CD4-positive, alpha-beta T cell treated with Interleukin-17A for 1 hour (primary cell): ENCODE measurements around the gene ISOC2.
"Not testable (repeated sequence)": the region's sequence is repeated elsewhere in the genome, so short reads cannot be mapped to it uniquely, and the experiment has no call there.

Experiments used
- DNase-seq: peaks from one replicate; pipeline ENCODE4 v3.0.0-alpha.2; 2020

ISOC2 gene

GRCh38 chr19:55437410-55437809 is 24.0 kb downstream of the ISOC2 start:
- no peak for DNase-seq

- DNase-seq, result no peak
These were observed 24.6 kb downstream of the ISOC2 start for GRCh38 chr19:55436847-55437246.

GRCh38 chr19:55435020-55435419 is 26.4 kb downstream of the ISOC2 start:
- no peak for DNase-seq

GRCh38 chr19:55434356-55434919 is 27.0 kb downstream of the ISOC2 start:
- DNase-seq, result no peak

GRCh38 chr19:55433292-55433691 is 28.1 kb downstream of the ISOC2 start:
- DNase-seq, result no peak

- no peak for DNase-seq
These were observed 29.0 kb downstream of the ISOC2 start for GRCh38 chr19:55432241-55432959.

GRCh38 chr19:55431183-55431582 is 30.3 kb downstream of the ISOC2 start:
- no peak for DNase-seq

- DNase-seq, result no peak
These were observed 35.4 kb downstream of the ISOC2 start for GRCh38 chr19:55426042-55426441.

- no peak for DNase-seq
These were observed 36.9 kb downstream of the ISOC2 start for GRCh38 chr19:55424518-55424917.

GRCh38 chr19:55423225-55424005 is 38.0 kb downstream of the ISOC2 start:
- DNase-seq, result no peak

- DNase-seq, result peak; percentile 58
These were observed 40.2 kb downstream of the ISOC2 start for GRCh38 chr19:55421281-55421680.

GRCh38 chr19:55419624-55420236 is 41.7 kb downstream of the ISOC2 start:
- no peak for DNase-seq

- DNase-seq, result no peak
These were observed 42.3 kb downstream of the ISOC2 start for GRCh38 chr19:55419103-55419502.

- DNase-seq, result peak; percentile 73
These were observed 43.3 kb downstream of the ISOC2 start for GRCh38 chr19:55418185-55418584.

- DNase-seq, result no peak
These were observed 51.3 kb downstream of the ISOC2 start for GRCh38 chr19:55410168-55410567.

GRCh38 chr19:55409179-55409578 is 52.3 kb downstream of the ISOC2 start:
- not testable (repeated sequence) for DNase-seq

GRCh38 chr19:55408533-55408872 is 52.9 kb downstream of the ISOC2 start:
- no peak for DNase-seq

GRCh38 chr19:55407800-55408532 is 53.5 kb downstream of the ISOC2 start:
- DNase-seq, result peak; percentile 99

- not testable (repeated sequence) for DNase-seq
These were observed 54.0 kb downstream of the ISOC2 start, which contains the start of gene UBE2S for GRCh38 chr19:55407550-55407799. Gene UBE2S (minus strand): TSS chr19:55407788. CDS start chr19:55407589, 199 bp downstream.

- peak; percentile 25 for DNase-seq
These were observed 54.5 kb downstream of the ISOC2 start for GRCh38 chr19:55406826-55407549.

GRCh38 chr19:55406091-55406825 is 55.2 kb downstream of the ISOC2 start:
- DNase-seq, result no peak

GRCh38 chr19:55405638-55406037 is 55.8 kb downstream of the ISOC2 start:
- DNase-seq, result no peak
